Chondrocyte (in vitro differentiated cells): ENCODE data around the gene FKBP5. TPM values are rescaled to one million over a fixed set of nuclear protein-coding genes. Genes with fewer than 3 reads are reported as not detected.
A peak's percentile ranks its signal among the peaks of the same experiment; 100 is the strongest.

Experiments
- DNase-seq: peaks from one replicate; pipeline ENCODE4 v3.0.0; 2021; ENCODE audit warnings: mixed read lengths, low spot score
- H3K27ac Mint-ChIP-seq: one replicate; pipeline ENCODE4 v1.8.0; 2021; ENCODE audit warnings: mild to moderate bottlenecking, moderate library complexity, mixed read lengths; ENCODE audit not compliant: unreplicated experiment
- H3K27me3 Mint-ChIP-seq: 2 replicates; pipeline ENCODE4 v1.8.0; 2021; ENCODE audit warnings: low read depth, mixed read lengths
- H3K36me3 Mint-ChIP-seq: 2 replicates; pipeline ENCODE4 v1.8.0; 2021; ENCODE audit warnings: low read depth, mixed read lengths
- H3K4me1 Mint-ChIP-seq: 2 replicates; pipeline ENCODE4 v1.8.0; 2021; ENCODE audit warnings: low read depth, mild to moderate bottlenecking, mixed read lengths
- H3K4me3 Mint-ChIP-seq: one replicate; pipeline ENCODE4 v1.8.0; 2021; ENCODE audit warnings: mild to moderate bottlenecking, moderate library complexity, mixed read lengths; ENCODE audit not compliant: unreplicated experiment
- H3K9me3 Mint-ChIP-seq: 2 replicates; pipeline ENCODE4 v1.8.0; 2021; ENCODE audit warnings: low read depth, mixed read lengths
- CTCF ChIP-seq: fragments of 200-600 bp; sonication (generic); IDR thresholded peaks from 2 replicates; pipeline ENCODE4 v1.5.0; 2021; ENCODE audit warnings: antibody characterized with exemption, mild to moderate bottlenecking, moderate library complexity
- total RNA-seq: library from RNA; stranded (reverse); gene quantifications from 3 replicates; pipeline ENCODE4 v1.2.1, GENCODE V29; 2021

The FKBP5 gene
- total RNA-seq, 1 donor from 2014 or later, result 143 TPM

GRCh38 chr6:35605600-35605999, 83.1 kb downstream of the FKBP5 start:
- Mint-ChIP-seq H3K4me3 (no peak overlapping the region), H3K27me3 (no peaks in the 10 kb centered on the region), H3K9me3 (no peaks in the 10 kb centered on the region), H3K4me1 (peaks cover 61% of the 10 kb centered on the region), H3K36me3 (peaks cover 22% of the 10 kb centered on the region), H3K27ac (peak overlapping the region; percentile 88)
- no peak for TF ChIP-seq CTCF
- no peak for DNase-seq

- Mint-ChIP-seq H3K4me1 (peaks cover 67% of the 10 kb centered on the region), H3K4me3 (no peak overlapping the region), H3K36me3 (peaks cover 15% of the 10 kb centered on the region), H3K27me3 (no peaks in the 10 kb centered on the region), H3K9me3 (no peaks in the 10 kb centered on the region), H3K27ac (peak overlapping the region; percentile 94)
- TF ChIP-seq CTCF, result no peak
- DNase-seq, result no peak
Observed at GRCh38 chr6:35603326-35604202, 85.2 kb downstream of the FKBP5 start.

- H3K27ac Mint-ChIP-seq, result peak overlapping the region; percentile 94
- peaks cover 8% of the 10 kb centered on the region for H3K36me3 Mint-ChIP-seq
- H3K4me1 Mint-ChIP-seq, result peaks cover 66% of the 10 kb centered on the region
- peak overlapping the region; percentile 23 for H3K4me3 Mint-ChIP-seq
- no peak for TF ChIP-seq CTCF
- H3K27me3 Mint-ChIP-seq, result no peaks in the 10 kb centered on the region
- DNase-seq, result no peak
- no peaks in the 10 kb centered on the region for H3K9me3 Mint-ChIP-seq
Observed at GRCh38 chr6:35602133-35602946, 86.4 kb downstream of the FKBP5 start.

- Mint-ChIP-seq H3K4me1 (peaks cover 74% of the 10 kb centered on the region), H3K36me3 (peaks cover 7% of the 10 kb centered on the region), H3K4me3 (peak overlapping the region; percentile 43), H3K27me3 (no peaks in the 10 kb centered on the region), H3K27ac (peak overlapping the region; percentile 94), H3K9me3 (no peaks in the 10 kb centered on the region)
- no peak for DNase-seq
- TF ChIP-seq CTCF, result peak; percentile 20
Observed at GRCh38 chr6:35601331-35602132, 87.2 kb downstream of the FKBP5 start.
